ENCODE measurements around the gene SGPL1. TPM values are rescaled to one million over a fixed set of nuclear protein-coding genes. Genes with fewer than 3 reads are reported as not detected.
"Not testable (repeated sequence)": the region's sequence is repeated elsewhere in the genome, so short reads cannot be mapped to it uniquely, and the experiment has no call there.

The SGPL1 gene
- total RNA-seq, 2 donors from 2014 or later = 61.3 to 77.6 TPM

- Mint-ChIP-seq H3K4me1 (ENCODE audit: low read depth) (peaks cover 38% of the 10 kb centered on the region), H3K36me3 (ENCODE audit: insufficient read depth in 2 of 2) (peaks cover 9 to 26% of the 10 kb centered on the region in 2 donors)
- not testable (repeated sequence) for H3K27me3 Mint-ChIP-seq (ENCODE audit: low read depth); H3K9me3 Mint-ChIP-seq; H3K4me3 Mint-ChIP-seq; ATAC-seq (replicated peaks in 1 of 2); H3K27ac Mint-ChIP-seq; DNase-seq
These were observed 45.9 kb downstream of the SGPL1 start for GRCh38 chr10:70861495-70862197.

DNA sequence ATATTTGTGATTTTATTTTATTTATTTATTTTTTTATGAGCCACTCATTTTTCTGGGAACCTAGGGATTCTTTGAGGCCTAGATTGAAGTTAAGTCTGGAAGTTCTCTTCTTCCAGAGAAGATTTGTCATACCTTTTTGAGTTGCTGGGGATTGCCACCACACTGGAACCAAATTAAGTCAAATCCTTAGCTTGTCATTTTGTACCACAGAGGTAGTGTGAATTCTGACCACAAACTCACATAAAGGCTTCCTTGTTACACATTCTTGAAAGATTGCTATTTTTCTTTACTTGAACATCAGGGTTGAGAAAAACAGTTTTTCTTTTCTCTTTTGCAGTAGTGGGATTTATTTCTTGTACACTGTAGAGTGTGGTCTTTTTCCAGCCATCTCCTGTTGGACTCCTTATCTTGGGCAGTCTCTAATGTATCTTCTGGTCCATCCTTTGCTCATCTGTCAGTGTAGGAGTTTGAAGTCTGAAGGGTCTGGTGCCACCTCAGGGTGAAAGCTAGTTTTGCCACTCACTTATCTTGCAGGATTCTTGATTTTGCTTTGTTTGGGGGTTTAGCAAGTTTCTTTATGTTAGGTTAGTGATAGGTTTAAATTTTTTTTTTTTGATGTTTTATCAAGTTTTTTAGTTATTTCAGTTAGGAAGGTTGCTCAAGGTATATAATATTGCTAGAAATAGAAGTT lies 47.9 kb downstream of the SGPL1 start:
- H3K27ac Mint-ChIP-seq = peak overlapping the region; percentile 77

DNA sequence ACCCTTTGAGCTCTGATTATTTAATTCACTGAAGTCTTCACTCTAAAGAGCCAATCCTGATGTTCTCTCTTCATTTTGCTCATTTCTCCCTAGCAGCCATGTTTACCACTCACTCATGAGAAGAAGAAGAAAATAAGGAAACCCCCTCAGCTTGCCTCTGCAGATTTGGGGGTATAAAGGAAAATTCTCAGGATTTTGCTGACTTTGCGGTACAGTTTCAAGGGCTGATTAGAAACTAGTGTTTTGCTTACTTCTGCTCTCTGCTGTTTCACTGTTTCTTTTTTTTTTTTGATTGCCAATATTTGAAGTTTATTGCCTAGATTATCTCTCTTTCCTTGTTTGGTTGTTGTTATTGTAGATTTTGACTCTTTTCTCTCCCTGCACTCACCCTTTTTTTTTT lies 49.2 kb downstream of the SGPL1 start:
- DNase-seq (no peak), ATAC-seq (replicated peaks in 1 of 2) (no peak)
- peak overlapping the region; percentile 77 for H3K27ac Mint-ChIP-seq
- H3K4me1 Mint-ChIP-seq (ENCODE audit: low read depth) = peaks cover 34% of the 10 kb centered on the region
- H3K9me3 Mint-ChIP-seq = no peaks in the 10 kb centered on the region
- H3K4me3 Mint-ChIP-seq = peak overlapping the region in 1 of 2 donors; percentile 55
- peaks cover 7 to 19% of the 10 kb centered on the region in 2 donors for H3K36me3 Mint-ChIP-seq (ENCODE audit: insufficient read depth in 2 of 2)
- H3K27me3 Mint-ChIP-seq (ENCODE audit: low read depth) = no peaks in the 10 kb centered on the region

More for the DNA sequence above, 47.9 kb downstream of the SGPL1 start:
- Mint-ChIP-seq H3K27me3 (ENCODE audit: low read depth) (no peaks in the 10 kb centered on the region), H3K36me3 (ENCODE audit: insufficient read depth in 2 of 2) (peaks cover 9 to 23% of the 10 kb centered on the region in 2 donors), H3K9me3 (no peaks in the 10 kb centered on the region), H3K4me1 (ENCODE audit: low read depth) (peaks cover 34% of the 10 kb centered on the region), H3K4me3 (peak overlapping the region; percentile 2 to 55)
- DNase-seq (no peak), ATAC-seq (replicated peaks in 1 of 2) (peak; percentile 74 to 82)

DNA sequence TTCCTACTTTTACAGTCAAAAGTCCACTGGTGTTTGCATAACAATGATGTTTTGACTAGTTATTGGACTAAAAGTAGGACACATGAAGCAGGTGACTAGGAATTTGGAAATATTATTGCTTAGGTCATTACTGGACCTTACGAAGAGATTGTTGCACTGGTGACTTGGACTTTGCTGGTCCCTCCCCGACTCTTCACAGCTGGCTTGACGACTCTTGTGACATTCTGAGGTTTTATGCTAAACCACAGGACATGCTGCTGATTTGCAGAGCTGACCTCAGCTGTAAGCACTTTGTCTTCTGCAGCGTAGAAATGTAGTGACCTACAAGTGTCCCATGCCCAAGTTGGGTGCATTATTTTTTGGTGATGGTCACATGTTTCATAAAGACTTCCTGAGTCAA lies 50.7 kb downstream of the SGPL1 start:
- ATAC-seq (replicated peaks in 1 of 2) (no peak), DNase-seq (no peak)
- H3K9me3 Mint-ChIP-seq = no peaks in the 10 kb centered on the region
- no peak overlapping the region for H3K27ac Mint-ChIP-seq
- H3K4me1 Mint-ChIP-seq (ENCODE audit: low read depth) = peaks cover 34% of the 10 kb centered on the region
- H3K36me3 Mint-ChIP-seq (ENCODE audit: insufficient read depth in 2 of 2) = peaks cover 4 to 11% of the 10 kb centered on the region in 2 donors
- H3K4me3 Mint-ChIP-seq = no peak overlapping the region
- H3K27me3 Mint-ChIP-seq (ENCODE audit: low read depth) = no peaks in the 10 kb centered on the region

GRCh38 chr10:70872291-70872690 lies 56.5 kb downstream of the SGPL1 start:
- no peak for ATAC-seq (replicated peaks in 1 of 2)

DNA sequence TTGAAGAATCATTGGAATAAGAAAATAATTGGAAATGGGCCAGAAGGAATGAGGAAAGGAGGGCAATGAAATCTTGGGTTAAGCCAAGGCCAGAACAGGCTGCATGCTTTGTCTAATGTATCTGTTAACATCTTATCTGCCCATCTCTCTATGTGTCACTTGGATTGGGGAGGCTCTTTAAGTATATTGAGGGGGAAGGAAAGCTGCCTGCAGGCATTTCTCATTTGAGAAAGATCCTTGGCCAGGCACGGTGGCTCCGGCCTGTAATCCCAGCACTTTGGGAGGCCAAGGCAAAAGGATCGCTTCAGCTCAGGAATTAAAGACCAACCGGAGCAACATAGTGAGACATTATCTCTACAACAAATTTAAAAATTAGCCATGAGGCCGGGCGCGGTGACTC lies 58.3 kb downstream of the SGPL1 start:
- DNase-seq = no peak
- H3K36me3 Mint-ChIP-seq (ENCODE audit: insufficient read depth in 2 of 2) = peaks cover 5 to 13% of the 10 kb centered on the region in 2 donors
- no peaks in the 10 kb centered on the region for H3K27me3 Mint-ChIP-seq (ENCODE audit: low read depth)
- peaks cover 3% of the 10 kb centered on the region for H3K4me1 Mint-ChIP-seq (ENCODE audit: low read depth)
- no peak overlapping the region for H3K4me3 Mint-ChIP-seq
- H3K9me3 Mint-ChIP-seq = no peaks in the 10 kb centered on the region
- ATAC-seq (replicated peaks in 1 of 2) = no peak
- peak overlapping the region; percentile 60 for H3K27ac Mint-ChIP-seq

More at GRCh38 chr10:70872291-70872690, 56.5 kb downstream of the SGPL1 start:
- Mint-ChIP-seq H3K9me3 (no peaks in the 10 kb centered on the region), H3K36me3 (ENCODE audit: insufficient read depth in 2 of 2) (peaks cover 5 to 11% of the 10 kb centered on the region in 2 donors), H3K27me3 (ENCODE audit: low read depth) (no peaks in the 10 kb centered on the region), H3K4me3 (no peak overlapping the region), H3K4me1 (ENCODE audit: low read depth) (no peaks in the 10 kb centered on the region), H3K27ac (no peak overlapping the region)
- DNase-seq = no peak

- DNase-seq = no peak
- peaks cover 5 to 11% of the 10 kb centered on the region in 2 donors for H3K36me3 Mint-ChIP-seq (ENCODE audit: insufficient read depth in 2 of 2)
- no peaks in the 10 kb centered on the region for H3K9me3 Mint-ChIP-seq
- peaks cover 12% of the 10 kb centered on the region for H3K4me1 Mint-ChIP-seq (ENCODE audit: low read depth)
- no peaks in the 10 kb centered on the region for H3K27me3 Mint-ChIP-seq (ENCODE audit: low read depth)
- H3K4me3 Mint-ChIP-seq = no peak overlapping the region
- peak; percentile 18 to 21 for ATAC-seq (replicated peaks in 1 of 2)
- H3K27ac Mint-ChIP-seq = peak overlapping the region; percentile 52
These were observed 63.5 kb downstream of the SGPL1 start for GRCh38 chr10:70879207-70879606.

DNA sequence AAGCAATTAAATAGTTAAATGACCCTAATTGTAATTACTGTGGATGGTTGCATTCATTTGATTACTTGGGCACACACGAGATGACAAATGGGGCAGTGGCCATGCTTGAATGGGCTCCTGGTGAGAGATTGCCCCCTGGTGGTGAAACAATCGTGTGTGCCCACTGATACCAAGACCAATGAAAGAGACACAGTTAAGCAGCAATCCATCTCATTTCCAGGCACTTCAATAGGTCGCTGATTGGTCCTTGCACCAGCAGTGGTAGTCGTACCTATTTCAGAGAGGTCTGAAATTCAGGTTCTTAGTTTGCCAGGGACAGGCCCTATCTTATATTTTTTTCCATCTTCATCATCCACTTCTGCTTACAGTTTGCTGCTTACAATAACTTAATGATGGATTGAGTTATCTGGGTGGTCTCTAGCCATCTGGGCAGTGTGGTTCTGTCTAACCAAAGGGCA lies 64.4 kb downstream of the SGPL1 start:
- no peaks in the 10 kb centered on the region for H3K9me3 Mint-ChIP-seq
- peak; percentile 84 to 88 for ATAC-seq (replicated peaks in 1 of 2)
- peaks cover 16% of the 10 kb centered on the region for H3K4me1 Mint-ChIP-seq (ENCODE audit: low read depth)
- no peaks in the 10 kb centered on the region for H3K27me3 Mint-ChIP-seq (ENCODE audit: low read depth)
- peak; percentile 77 to 83 for DNase-seq
- H3K4me3 Mint-ChIP-seq = no peak overlapping the region
- peaks cover 5 to 12% of the 10 kb centered on the region in 2 donors for H3K36me3 Mint-ChIP-seq (ENCODE audit: insufficient read depth in 2 of 2)
- peak overlapping the region; percentile 86 for H3K27ac Mint-ChIP-seq

- Mint-ChIP-seq H3K36me3 (ENCODE audit: insufficient read depth in 2 of 2) (peaks cover 3 to 5% of the 10 kb centered on the region in 2 donors), H3K27me3 (ENCODE audit: low read depth) (no peaks in the 10 kb centered on the region), H3K4me3 (no peak overlapping the region), H3K4me1 (ENCODE audit: low read depth) (peaks cover 36% of the 10 kb centered on the region), H3K27ac (no peak overlapping the region), H3K9me3 (no peaks in the 10 kb centered on the region)
- ATAC-seq (replicated peaks in 1 of 2) (no peak), DNase-seq (no peak)
These were observed 69.0 kb downstream of the SGPL1 start for GRCh38 chr10:70884741-70885140.

GRCh38 chr10:70885481-70885880 lies 69.7 kb downstream of the SGPL1 start:
- Mint-ChIP-seq H3K27me3 (ENCODE audit: low read depth) (no peaks in the 10 kb centered on the region), H3K27ac (peak overlapping the region; percentile 21), H3K36me3 (ENCODE audit: insufficient read depth in 2 of 2) (peaks cover 1 to 3% of the 10 kb centered on the region in 2 donors), H3K4me3 (no peak overlapping the region), H3K9me3 (no peaks in the 10 kb centered on the region), H3K4me1 (ENCODE audit: low read depth) (peaks cover 32% of the 10 kb centered on the region)
- DNase-seq = no peak
- no peak for ATAC-seq (replicated peaks in 1 of 2)

- peaks cover 32% of the 10 kb centered on the region for H3K4me1 Mint-ChIP-seq (ENCODE audit: low read depth)
- H3K27me3 Mint-ChIP-seq (ENCODE audit: low read depth) = no peaks in the 10 kb centered on the region
- peak overlapping the region; percentile 16 for H3K27ac Mint-ChIP-seq
- no peak overlapping the region for H3K4me3 Mint-ChIP-seq
- no peaks in the 10 kb centered on the region for H3K9me3 Mint-ChIP-seq
- peaks cover 1 to 3% of the 10 kb centered on the region in 2 donors for H3K36me3 Mint-ChIP-seq (ENCODE audit: insufficient read depth in 2 of 2)
- ATAC-seq (replicated peaks in 1 of 2) (no peak), DNase-seq (no peak)
These were observed 70.5 kb downstream of the SGPL1 start for GRCh38 chr10:70885931-70886903.

GRCh38 chr10:70886921-70887665 lies 71.3 kb downstream of the SGPL1 start:
- peaks cover 32% of the 10 kb centered on the region for H3K4me1 Mint-ChIP-seq (ENCODE audit: low read depth)
- H3K36me3 Mint-ChIP-seq (ENCODE audit: insufficient read depth in 2 of 2) = peaks cover 1 to 3% of the 10 kb centered on the region in 2 donors
- no peak for ATAC-seq (replicated peaks in 1 of 2)
- peak overlapping the region; percentile 77 to 89 for H3K4me3 Mint-ChIP-seq
- H3K27ac Mint-ChIP-seq = peak overlapping the region; percentile 55
- H3K9me3 Mint-ChIP-seq = no peaks in the 10 kb centered on the region
- no peak for DNase-seq
- no peaks in the 10 kb centered on the region for H3K27me3 Mint-ChIP-seq (ENCODE audit: low read depth)

Measured in activated T-cell treated with anti-CD3 and anti-CD28 coated beads, Interleukin-2, amount 50 U/mL, for 72 hours (primary cell).